ENCODE measurements around the gene NABP1. TPM values are rescaled to one million over a fixed set of nuclear protein-coding genes. Genes with fewer than 3 reads are reported as not detected.

NABP1 gene
- total RNA-seq, 1 donor from 2014 or later = 64.3 TPM

- intact Hi-C loops (cut with DNase I) = no loop called here
- no peak for DNase-seq (ENCODE audit: low spot score)
Measured at GRCh38 chr2:191645434-191646162, 32.3 kb upstream of the NABP1 start.

GRCh38 chr2:191646163-191646902 lies 31.6 kb upstream of the NABP1 start:
- no peak for DNase-seq (ENCODE audit: low spot score)
- intact Hi-C loops (cut with DNase I) = no loop called here
- no peak for ATAC-seq

More at GRCh38 chr2:191645434-191646162, 32.3 kb upstream of the NABP1 start:
- no peak for ATAC-seq

GRCh38 chr2:191649519-191649918 lies 28.4 kb upstream of the NABP1 start:
- no peak for ATAC-seq
- DNase-seq (ENCODE audit: low spot score) = no peak
- intact Hi-C loops (cut with DNase I) = no loop called here

- no peak for DNase-seq (ENCODE audit: low spot score)
- intact Hi-C loops (cut with DNase I) = no loop called here
- ATAC-seq = no peak
Measured at GRCh38 chr2:191650896-191651773, 26.8 kb upstream of the NABP1 start.

- intact Hi-C loops (cut with DNase I) = no loop called here
- DNase-seq (ENCODE audit: low spot score) (no peak), ATAC-seq (no peak)
Measured at GRCh38 chr2:191653667-191654391, 24.1 kb upstream of the NABP1 start.

- ATAC-seq (peak; percentile 95), DNase-seq (ENCODE audit: low spot score) (no peak)
- intact Hi-C loops (cut with DNase I) = no loop called here
Measured at GRCh38 chr2:191656391-191656790, 21.5 kb upstream of the NABP1 start.

GRCh38 chr2:191656792-191657191 lies 21.1 kb upstream of the NABP1 start:
- no peak for DNase-seq (ENCODE audit: low spot score)
- peak; percentile 14 for ATAC-seq
- intact Hi-C loops (cut with DNase I) = no loop called here

- intact Hi-C loops (cut with DNase I) = no loop called here
- ATAC-seq (peak; percentile 47), DNase-seq (ENCODE audit: low spot score) (no peak)
Measured at GRCh38 chr2:191657977-191658376, 20.0 kb upstream of the NABP1 start.

- DNase-seq (ENCODE audit: low spot score) (no peak), ATAC-seq (no peak)
- intact Hi-C loops (cut with DNase I) = no loop called here
Measured at GRCh38 chr2:191659198-191659597, 18.7 kb upstream of the NABP1 start.

- ATAC-seq (no peak), DNase-seq (ENCODE audit: low spot score) (no peak)
- intact Hi-C loops (cut with DNase I) = no loop called here
Measured at GRCh38 chr2:191660575-191660974, 17.4 kb upstream of the NABP1 start.

- intact Hi-C loops (cut with DNase I) = no loop called here
- ATAC-seq (no peak), DNase-seq (ENCODE audit: low spot score) (no peak)
Measured at GRCh38 chr2:191661097-191661924, 16.6 kb upstream of the NABP1 start.

GRCh38 chr2:191664823-191665677 lies 12.9 kb upstream of the NABP1 start:
- intact Hi-C loops (cut with DNase I) = no loop called here
- no peak for DNase-seq (ENCODE audit: low spot score)
- no peak for ATAC-seq

GRCh38 chr2:191666226-191666625 lies 11.7 kb upstream of the NABP1 start:
- intact Hi-C loops (cut with DNase I) = no loop called here
- no peak for ATAC-seq

GRCh38 chr2:191666732-191667131 lies 11.2 kb upstream of the NABP1 start:
- DNase-seq (ENCODE audit: low spot score) = no peak
- intact Hi-C loops (cut with DNase I) = no loop called here
- peak; percentile 45 for ATAC-seq

More at GRCh38 chr2:191666226-191666625, 11.7 kb upstream of the NABP1 start:
- no peak for DNase-seq (ENCODE audit: low spot score)

- ATAC-seq (no peak), DNase-seq (ENCODE audit: low spot score) (no peak)
- intact Hi-C loops (cut with DNase I) = no loop called here
Measured at GRCh38 chr2:191670076-191670475, 7.9 kb upstream of the NABP1 start.

- ATAC-seq = no peak
- intact Hi-C loops (cut with DNase I) = no loop called here
- DNase-seq (ENCODE audit: low spot score) = no peak
Measured at GRCh38 chr2:191670787-191671186, 7.1 kb upstream of the NABP1 start.
